GM12865 (cell line): ENCODE results near the gene MTUS2.

Source experiments
- DNase-seq: peaks from one replicate; pipeline ENCODE4 v3.0.0; 2010; ENCODE audit warnings: low read depth
- H3K4me3 ChIP-seq: 2 replicates; pipeline ENCODE4 v1.5.1; 2011; ENCODE audit warnings: mild to moderate bottlenecking, low read depth, low read length, control low read depth
- CTCF ChIP-seq: IDR thresholded peaks from 2 replicates; pipeline ENCODE4 v1.5.1; 2011; ENCODE audit warnings: low read length, control low read depth, low read depth, inconsistent platforms; ENCODE audit not compliant: insufficient read depth; ENCODE audit errors: missing control alignments

Gene MTUS2

GRCh38 chr13:29136341-29136740 lies 316.2 kb downstream of the MTUS2 start:
- TF ChIP-seq CTCF = no peak
- H3K4me3 ChIP-seq = no peak overlapping the region
- no peak for DNase-seq

GRCh38 chr13:29137016-29137415 lies 316.9 kb downstream of the MTUS2 start:
- no peak overlapping the region for H3K4me3 ChIP-seq
- no peak for TF ChIP-seq CTCF
- no peak for DNase-seq

- no peak for DNase-seq
- H3K4me3 ChIP-seq = no peak overlapping the region
- TF ChIP-seq CTCF = no peak
These were observed 317.9 kb downstream of the MTUS2 start for GRCh38 chr13:29137995-29138394.

- no peak for DNase-seq
These were observed 320.1 kb downstream of the MTUS2 start for GRCh38 chr13:29140277-29140676.

GRCh38 chr13:29143847-29144246 lies 323.7 kb downstream of the MTUS2 start:
- no peak for DNase-seq
- no peak for TF ChIP-seq CTCF
- no peak overlapping the region for H3K4me3 ChIP-seq

More at GRCh38 chr13:29140277-29140676, 320.1 kb downstream of the MTUS2 start:
- TF ChIP-seq CTCF = no peak
- H3K4me3 ChIP-seq = no peak overlapping the region

- no peak for DNase-seq
- no peak overlapping the region for H3K4me3 ChIP-seq
- no peak for TF ChIP-seq CTCF
These were observed 334.3 kb downstream of the MTUS2 start for GRCh38 chr13:29154390-29154789.

- no peak for DNase-seq
- H3K4me3 ChIP-seq = no peak overlapping the region
- no peak for TF ChIP-seq CTCF
These were observed 336.0 kb downstream of the MTUS2 start for GRCh38 chr13:29156136-29156535.
